GM18526 (cell line): Measurements from ENCODE around the gene ABLIM2.

Experiments used
- POLR2A ChIP-seq: IDR thresholded peaks from 3 replicates; pipeline ENCODE4 v1.6.1; 2011; ENCODE audit not compliant: insufficient read length; ENCODE audit errors: extremely low read depth

Gene ABLIM2

DNA sequence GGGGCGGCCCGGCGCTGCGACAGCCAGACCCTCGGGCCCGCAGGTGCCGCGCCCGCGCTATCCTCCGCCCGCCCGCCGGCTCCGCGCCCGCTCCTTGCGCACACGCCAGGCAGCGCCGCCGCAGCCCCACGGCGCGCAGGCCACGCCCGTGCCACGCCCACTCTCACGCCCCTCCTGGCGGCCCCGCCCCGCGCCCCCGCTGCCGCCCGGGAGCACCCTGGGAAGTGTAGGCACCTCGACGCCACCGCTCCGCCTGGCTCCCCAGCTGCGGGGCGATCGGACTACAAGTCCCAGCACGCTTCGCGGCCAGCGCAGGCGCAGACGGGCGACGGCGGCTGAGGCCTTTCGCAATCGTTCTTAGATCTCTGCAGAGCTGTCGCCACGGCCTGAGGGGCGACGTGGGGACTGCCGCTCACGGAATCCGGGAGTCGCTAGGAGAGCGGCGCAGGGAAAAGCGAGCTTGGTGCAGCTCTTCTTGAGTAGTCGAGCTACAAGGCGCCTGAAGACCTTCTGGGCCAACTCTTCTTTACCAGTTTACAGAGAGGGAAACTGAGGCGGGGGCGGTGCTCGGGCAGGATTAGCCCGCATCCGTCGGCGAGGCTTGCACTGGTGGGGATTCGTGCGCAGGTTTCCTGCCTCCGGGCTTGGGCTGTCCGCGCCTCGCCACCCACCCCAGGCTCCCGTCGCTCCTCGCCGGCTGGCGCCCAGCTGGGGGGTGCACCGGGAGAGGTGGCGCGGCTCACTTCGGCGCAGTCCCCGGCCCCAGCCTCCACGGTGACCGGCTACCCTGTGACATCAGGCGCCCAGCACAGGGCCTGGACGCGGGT lies at the start of gene ABLIM2:
ABLIM2 (minus strand) TSS at position 104 of the 827 bp plus-strand sequence. CDS start 124 bp downstream, outside the sequence.
- peak; percentile 72 for TF ChIP-seq POLR2A

DNA sequence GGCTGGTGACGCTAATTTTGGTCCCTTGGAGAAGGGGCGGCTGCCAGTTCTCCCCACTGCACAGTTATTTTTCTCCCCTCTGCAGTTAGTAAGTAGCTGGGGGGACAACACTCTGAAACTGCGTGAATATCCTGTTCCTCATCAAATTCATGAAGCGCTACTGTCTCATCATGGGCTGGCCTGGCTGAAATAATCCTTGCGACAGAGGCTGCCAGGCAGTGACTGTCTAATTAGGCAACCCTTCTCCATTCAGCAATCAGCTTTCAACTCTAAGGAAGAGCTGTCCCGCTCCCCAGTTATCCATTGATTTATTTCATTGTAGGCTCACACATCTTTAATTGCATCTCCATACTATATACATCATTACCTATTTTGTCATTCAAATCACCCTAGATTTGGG lies 48.7 kb upstream of the ABLIM2 start:
- TF ChIP-seq POLR2A = no peak

DNA sequence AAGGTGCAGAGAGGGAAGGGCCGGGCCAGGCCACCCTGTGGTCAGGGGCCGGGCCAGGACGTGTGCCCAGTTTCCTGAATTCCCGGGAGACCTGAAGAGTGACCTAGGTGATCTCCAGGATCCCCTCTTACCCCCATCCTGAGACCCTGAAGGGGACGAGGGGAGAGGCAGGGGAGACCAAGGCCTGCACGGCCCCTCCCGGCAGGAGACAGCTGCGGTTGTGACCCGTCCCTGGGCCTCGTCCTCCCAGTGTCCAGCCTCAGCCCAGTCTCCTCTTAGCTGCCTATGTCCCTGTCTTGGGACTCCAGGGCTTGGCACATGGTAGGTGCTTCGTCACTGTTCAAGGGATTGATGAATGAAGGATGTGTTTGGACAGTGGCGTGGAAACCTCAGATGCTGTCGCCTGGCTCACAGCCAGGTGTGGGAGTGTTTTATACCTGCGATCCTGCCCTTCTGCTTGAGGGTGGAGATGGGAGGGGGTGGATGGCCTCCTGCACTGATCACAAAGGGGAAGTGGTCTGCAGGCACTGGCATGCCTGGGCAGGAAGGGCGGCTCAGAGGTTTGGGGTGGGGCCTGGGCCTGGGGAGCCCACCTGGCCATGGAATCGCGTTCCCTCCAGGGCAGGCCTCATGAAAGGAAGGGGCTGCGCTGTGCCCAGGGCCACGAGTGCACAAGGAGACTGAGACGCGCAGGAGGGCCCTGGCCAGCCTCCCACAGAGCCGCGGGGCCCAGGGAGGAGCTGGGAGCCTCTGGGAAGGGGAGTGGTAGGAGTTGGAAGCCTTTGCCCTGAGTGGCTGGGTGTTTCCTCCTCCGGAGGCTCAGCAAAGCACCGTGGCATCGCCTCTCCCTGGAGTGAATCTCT lies 47.4 kb upstream of the ABLIM2 start:
- TF ChIP-seq POLR2A = no peak

DNA sequence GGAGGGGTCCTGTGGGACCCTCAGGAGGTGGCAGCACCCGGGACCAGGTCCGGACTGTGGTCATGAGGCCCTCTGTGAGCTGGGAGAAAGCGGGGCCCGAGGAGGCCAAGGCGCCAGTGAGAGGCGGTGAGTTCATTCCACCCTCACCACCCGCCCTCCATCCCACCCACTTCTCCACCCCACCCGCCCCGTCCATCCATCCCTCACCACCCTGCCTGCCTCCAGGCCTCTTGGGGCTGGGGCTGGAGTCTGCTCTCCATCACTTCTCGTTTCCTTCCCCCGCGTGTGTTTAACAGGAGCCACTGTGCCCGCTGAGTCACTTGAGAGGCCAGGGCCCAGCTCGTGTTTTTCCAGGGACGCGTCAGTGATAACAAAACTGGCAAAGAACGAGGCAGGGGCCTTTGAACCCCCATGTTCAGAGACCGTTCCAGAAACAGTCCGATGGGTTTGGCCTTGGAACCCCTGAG lies 46.7 kb upstream of the ABLIM2 start:
- no peak for TF ChIP-seq POLR2A

DNA sequence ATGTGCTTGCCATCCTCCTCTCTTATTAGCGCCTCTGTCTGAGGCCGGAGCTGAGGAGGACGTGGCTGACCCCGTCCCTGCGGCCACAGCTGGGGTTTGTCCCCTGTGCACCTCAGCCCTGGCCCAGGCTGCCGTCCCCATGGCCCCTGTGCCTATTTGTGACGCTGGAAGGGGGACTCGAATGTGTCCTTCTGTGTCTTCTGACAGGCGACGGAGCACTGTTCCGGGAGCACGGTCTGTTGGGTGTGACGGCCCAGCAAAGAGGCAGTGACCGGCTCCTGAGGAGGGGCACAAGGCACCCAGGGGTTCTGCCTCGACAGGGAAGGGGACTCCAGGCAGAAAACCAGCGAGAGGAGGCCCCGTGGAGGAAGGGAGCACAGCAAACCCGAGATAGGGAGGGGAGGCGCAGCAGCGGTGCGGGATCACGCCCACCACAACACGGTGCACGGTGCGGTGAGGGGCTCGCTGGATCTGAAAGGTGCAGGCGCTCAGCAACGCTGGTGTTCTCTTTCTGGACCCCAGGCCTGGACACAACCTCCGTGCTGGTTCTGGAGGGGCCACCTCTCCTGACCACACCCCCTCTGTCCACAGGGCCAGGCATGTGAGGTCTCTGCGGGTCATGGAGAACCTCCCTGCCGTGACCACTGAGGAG lies 46.1 kb upstream of the ABLIM2 start:
- TF ChIP-seq POLR2A = no peak

DNA sequence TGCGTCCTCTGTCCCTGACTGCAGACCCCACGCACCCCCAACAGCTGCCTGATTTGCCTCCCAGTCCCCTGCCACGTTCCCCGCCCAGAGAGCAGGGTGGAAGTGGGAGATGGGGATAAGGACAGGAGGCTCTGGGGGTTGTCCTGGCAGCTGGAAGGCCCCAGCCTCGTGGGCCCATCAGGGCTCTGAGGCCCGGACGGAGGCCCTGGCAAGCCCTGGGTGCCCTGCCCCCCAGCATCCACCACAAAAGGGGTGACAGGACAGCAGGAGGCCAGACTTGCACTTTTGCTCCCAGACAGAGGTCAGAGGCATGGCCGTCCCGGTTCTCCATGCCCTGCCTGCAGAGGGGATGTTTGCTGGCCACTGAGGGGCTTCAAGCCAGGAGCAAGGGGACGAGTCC lies 45.2 kb upstream of the ABLIM2 start:
- no peak for TF ChIP-seq POLR2A

DNA sequence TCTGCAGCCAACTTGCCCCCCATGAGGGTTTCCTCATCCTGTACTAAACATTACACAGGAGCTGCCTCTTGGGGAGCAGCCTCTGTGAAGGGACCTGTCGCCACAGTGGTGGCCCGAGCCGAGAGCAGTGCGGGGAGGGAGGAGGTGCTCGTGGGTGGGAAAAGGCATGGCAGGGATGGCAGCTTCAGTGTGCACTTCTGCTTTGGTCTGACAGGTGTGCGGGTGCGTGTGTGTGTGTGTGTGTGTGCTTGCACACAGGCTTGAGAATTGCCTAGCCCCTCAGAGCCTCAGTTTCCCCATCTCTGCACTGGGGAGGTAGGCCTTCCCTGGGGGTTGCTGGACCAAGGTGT lies 44.4 kb upstream of the ABLIM2 start:
- no peak for TF ChIP-seq POLR2A

DNA sequence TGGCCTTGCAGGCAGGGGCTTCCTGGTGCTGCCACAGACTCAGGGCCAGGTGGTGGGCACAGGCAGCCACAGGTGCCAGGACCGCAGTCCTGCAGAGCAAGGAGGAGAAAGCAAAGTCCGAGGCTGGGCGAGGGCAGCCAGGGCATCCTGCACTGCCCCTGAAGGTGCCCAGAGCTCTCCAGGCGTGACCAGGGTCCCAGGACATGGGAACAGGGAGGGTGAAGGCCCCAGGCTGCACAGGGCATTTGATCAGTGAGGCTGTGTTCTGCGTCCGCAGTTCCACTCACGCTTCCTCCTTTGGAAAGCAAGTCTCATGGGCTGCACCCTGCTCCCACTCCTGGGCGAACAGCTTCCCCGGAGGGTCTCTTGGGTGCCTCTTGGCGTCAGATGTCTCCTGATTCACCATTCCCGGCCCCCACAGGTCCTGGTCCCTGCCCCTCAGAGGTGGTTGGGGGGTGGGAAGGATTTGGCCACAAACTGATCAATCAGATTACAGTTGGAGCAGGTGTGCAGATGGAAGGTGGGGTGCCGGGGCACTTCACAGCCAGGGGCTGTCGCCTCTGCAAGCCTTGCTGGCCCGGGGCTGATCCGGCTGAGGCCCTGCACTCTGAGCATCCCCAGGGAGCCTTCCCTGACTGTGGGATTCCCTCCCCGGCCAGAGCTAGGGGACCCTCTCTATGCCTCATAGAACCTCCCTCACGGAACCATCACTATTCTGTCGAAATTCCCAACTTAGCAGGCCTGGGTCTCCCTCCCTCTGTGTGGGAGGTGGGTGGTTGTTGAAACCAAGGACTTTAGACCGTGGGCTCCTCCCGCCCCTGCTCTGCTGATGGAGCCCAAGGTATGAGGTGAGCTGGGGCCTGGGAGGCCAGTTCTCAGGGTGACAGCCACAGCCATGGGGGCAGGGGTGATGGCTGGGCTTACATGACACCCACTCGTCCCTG lies 43.8 kb upstream of the ABLIM2 start:
- TF ChIP-seq POLR2A = no peak

DNA sequence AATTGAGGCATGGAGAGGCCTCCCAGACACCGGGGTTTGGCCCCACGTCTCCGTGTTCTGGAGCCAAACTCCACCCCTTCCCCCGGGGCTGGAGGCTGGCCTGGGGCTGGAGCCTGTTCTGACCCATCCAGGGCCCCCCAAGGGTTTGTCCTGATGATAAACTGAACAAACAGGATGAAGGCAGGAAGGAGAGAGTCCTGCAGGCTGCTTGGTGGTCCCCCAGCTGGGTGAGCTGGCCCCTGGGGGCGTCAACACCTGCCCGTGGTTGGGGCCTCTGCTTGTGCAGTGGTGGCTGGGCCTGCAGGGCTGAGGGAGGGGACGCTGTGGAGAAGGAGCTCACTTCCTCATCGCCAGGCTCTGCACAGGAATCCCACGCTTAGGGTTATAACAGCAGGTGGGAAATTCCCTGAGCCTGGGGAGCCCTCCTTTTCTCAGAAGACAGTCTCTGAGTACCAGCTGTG lies 42.7 kb upstream of the ABLIM2 start:
- TF ChIP-seq POLR2A = no peak

DNA sequence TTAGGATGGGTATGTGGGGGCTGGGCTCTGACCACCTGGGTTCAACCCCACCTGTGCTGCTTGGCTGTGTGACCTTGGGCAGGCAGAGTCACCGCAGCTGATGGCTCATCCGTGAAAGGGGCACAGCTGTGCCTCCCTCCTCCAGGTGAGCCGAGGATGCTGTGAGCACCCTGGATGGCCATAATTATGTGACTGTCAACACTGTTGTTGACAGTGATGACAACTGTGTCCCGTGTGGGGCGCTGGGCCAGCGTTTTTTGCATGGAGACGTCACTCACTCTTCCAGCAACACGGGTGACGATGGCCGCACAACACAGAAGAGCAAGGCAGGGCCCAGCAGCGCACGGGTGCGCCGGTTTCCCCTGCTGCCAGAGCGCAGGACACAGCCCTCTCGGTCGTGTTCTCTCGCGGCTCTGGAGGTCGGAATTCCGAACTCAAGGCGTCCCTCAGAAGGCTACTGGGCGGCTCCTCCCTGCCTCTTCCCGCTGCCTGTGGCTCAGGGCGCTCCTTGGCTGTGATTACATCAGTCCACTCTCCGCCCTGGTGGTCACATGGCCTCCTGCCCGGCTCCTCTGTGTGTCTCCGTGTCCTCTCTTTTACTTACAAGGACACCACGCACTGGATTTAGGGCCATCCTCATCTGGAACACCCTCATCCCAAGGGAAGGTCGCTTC lies 41.8 kb upstream of the ABLIM2 start:
- peak; percentile 9 for TF ChIP-seq POLR2A

DNA sequence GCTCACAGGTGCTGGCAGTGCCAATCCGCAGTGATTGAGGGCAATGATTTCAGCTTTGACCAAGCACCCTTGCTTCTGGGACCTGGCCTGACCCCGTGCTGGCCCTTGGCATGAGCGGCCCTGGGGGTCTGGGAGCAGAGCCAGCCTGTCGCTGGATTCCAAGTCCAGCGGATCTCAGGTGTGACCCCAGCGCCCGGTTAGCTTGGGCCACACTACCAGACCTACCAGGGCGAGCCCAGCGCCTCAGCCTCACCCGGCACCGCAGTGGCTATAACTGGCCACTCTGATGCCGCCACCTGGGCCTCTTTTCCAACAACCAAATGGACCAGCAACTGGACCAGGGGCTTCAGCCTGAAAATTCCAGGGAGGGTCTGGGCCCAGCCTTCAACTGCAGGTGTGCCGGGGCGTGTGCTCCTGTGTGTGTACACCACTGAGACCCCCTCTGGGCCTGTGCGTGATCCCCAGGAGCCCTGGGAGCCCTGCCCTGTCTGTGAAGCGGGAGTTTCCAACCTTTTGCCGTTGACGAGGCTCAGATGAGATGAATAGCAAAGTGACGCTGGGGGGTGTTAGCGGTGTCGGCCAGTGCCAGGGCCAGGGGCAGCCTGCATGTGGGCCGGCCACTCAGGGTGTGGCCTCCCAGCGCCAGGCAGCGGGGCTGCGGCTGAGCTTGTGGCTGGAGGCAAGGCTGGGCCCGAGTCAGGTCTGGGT lies 41.1 kb upstream of the ABLIM2 start:
- no peak for TF ChIP-seq POLR2A

DNA sequence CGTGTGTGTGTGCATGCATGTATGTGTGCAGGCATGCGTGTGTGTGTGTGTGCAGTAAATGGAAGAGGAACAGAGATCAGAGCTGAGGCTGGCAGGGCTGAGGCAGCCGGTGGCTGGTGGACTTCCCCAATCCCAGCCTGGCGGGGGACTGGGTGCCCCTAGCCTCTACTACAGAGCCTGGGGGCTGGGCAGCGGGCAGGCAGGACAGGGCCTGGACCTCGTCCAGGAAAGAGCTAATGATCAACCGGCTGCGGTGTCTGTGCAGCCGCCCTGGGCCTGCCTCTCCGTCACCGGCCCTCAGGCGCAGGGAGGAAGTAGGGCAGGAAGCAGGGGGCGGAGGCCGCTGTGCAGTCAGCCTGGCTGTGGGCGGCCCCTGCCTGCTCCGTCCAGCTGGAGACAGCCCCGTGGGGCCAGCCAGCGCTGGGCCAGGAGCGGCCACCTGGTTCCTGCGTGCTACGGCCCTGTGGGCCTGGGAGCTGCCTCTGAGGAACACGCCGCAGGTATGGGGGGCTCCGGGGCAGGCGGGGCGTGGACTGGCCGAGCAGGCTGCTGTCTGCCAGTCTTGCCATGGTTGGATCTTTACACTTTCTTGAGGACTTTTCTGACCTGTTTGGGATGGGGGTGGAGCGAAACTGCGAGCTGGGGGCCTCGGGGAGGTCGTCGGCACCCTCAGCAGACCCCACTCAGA lies 40.4 kb upstream of the ABLIM2 start, which contains the start of gene SH3TC1:
SH3TC1 (plus strand) TSS at position 385 of the 688 bp plus-strand sequence. CDS start 5,905 bp downstream, outside the sequence.
- TF ChIP-seq POLR2A = peak; percentile 66
